Loucy (cell line): ENCODE measurements around the gene GRIN3B.

Experiments
- H2AFZ ChIP-seq: fragments of 200-600 bp; sonication (generic); 2 replicates; pipeline ENCODE4 v1.6.0; 2016; ENCODE audit warnings: antibody characterized with exemption, mild to moderate bottlenecking, low read length, moderate library complexity
- H3F3A ChIP-seq: fragments of 200-600 bp; 2 replicates; pipeline ENCODE4 v1.6.0; 2016; ENCODE audit warnings: antibody characterized with exemption, low read depth, mild to moderate bottlenecking
- H3K27me3 ChIP-seq: fragments of 200-600 bp; sonication (generic); 2 replicates; pipeline ENCODE4 v1.6.1; 2014; ENCODE audit warnings: low read length, mild to moderate bottlenecking; ENCODE audit not compliant: insufficient read depth, poor library complexity, severe bottlenecking
- H3K36me3 ChIP-seq: fragments of 200-600 bp; sonication (generic); 2 replicates; pipeline ENCODE4 v1.6.1; 2016; ENCODE audit warnings: low read length; ENCODE audit not compliant: insufficient read depth
- H3K4me1 ChIP-seq: fragments of 200-600 bp; sonication (generic); 2 replicates; pipeline ENCODE4 v1.5.1; 2014; ENCODE audit warnings: low read length, mild to moderate bottlenecking; ENCODE audit not compliant: insufficient read depth, poor library complexity, severe bottlenecking
- H3K4me2 ChIP-seq: fragments of 200-600 bp; sonication (generic); 2 replicates; pipeline ENCODE4 v1.6.0; 2014; ENCODE audit warnings: antibody characterized with exemption, low read length, low read depth, mild to moderate bottlenecking; ENCODE audit not compliant: poor library complexity, severe bottlenecking
- H3K4me3 ChIP-seq: fragments of 200-600 bp; sonication (generic); 2 replicates; pipeline ENCODE4 v1.5.1; 2014; ENCODE audit warnings: low read length, mild to moderate bottlenecking, mixed read lengths; ENCODE audit not compliant: poor library complexity, severe bottlenecking
- H3K79me2 ChIP-seq: fragments of 200-600 bp; sonication (generic); 2 replicates; pipeline ENCODE4 v1.6.1; 2014; ENCODE audit warnings: low read length; ENCODE audit not compliant: insufficient read depth
- H3K9ac ChIP-seq: fragments of 200-600 bp; sonication (generic); 2 replicates; pipeline ENCODE4 v1.6.0; 2014; ENCODE audit warnings: mild to moderate bottlenecking, low read depth, low read length, moderate library complexity; ENCODE audit not compliant: poor library complexity, severe bottlenecking
- H3K9me2 ChIP-seq: fragments of 200-600 bp; sonication (generic); replicated peaks from 2 replicates; pipeline ENCODE4 v1.6.1; 2016; ENCODE audit warnings: low read depth, low read length, mixed read lengths
- H3K9me3 ChIP-seq: fragments of 200-600 bp; sonication (generic); 2 replicates; pipeline ENCODE4 v1.6.1; 2014; ENCODE audit warnings: mild to moderate bottlenecking, antibody characterized with exemption, low read length, low read depth; ENCODE audit not compliant: insufficient read depth
- H4K20me1 ChIP-seq: fragments of 200-600 bp; sonication (generic); 2 replicates; pipeline ENCODE4 v1.6.0; 2014; ENCODE audit warnings: antibody characterized with exemption, low read length, mild to moderate bottlenecking; ENCODE audit not compliant: insufficient read depth, poor library complexity, severe bottlenecking
- EZH2phosphoT487 ChIP-seq: fragments of 200-600 bp; IDR thresholded peaks from 2 replicates; pipeline ENCODE4 v1.6.1; 2018; ENCODE audit warnings: antibody characterized with exemption, mild to moderate bottlenecking, moderate library complexity, borderline replicate concordance
- TF ChIP-seq, protein P1 (sequence below): fragments of 200-600 bp; sonication (generic); conservative IDR thresholded peaks from 2 replicates; pipeline ENCODE4 v1.5.1; 2014; ENCODE audit warnings: mild to moderate bottlenecking, antibody characterized with exemption, low read length

Gene GRIN3B

DNA sequence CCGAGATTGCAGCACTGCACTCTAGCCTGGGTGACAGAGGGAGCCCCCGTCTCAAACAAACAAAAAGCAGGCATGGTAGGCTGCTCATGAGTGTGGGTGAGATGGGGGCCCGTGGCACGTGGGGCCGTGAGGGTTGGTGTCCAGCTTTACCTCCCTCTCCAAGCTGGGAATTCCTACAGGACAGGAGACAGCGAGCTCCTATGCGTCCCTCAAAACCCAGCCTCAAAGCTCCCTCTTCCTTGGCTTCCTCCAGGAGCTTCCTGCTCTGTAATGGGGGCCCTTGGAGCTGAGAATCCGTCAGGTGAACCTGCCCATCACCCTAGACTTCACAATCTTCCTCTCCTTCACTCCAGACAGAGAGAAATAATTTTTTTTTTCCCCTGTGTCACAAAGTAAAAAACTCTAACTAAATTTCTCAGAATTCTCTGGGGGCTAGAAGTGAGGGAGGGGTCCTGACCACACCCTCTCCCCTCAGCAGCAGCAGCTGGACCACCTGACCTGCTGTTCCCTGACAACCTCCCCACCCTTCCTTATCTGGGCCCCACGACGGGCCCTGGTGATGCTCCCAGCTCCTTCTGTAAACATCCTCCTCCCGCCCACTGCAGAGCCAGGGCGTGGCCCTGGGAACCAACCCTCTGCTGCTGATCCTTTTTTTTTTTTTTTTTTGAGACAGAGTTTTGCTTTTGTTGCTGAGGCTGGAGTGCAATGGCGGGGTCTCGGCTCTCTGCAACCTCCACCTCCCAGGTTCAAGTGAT is 38.2 kb upstream of the GRIN3B start:
- Histone ChIP-seq H3K9me3 (no peaks in the 10 kb centered on the region), H3K9me2 (no peaks in the 10 kb centered on the region), H3K9ac (no peak overlapping the region), H3K79me2 (no peaks in the 10 kb centered on the region), H3K4me2 (no peak overlapping the region), H3K4me3 (no peak overlapping the region), H2AFZ (no peak overlapping the region), H3K36me3 (peaks cover 34% of the 10 kb centered on the region; the same call in 1 of the 2 replicates), H3K4me1 (no peaks in the 10 kb centered on the region), H4K20me1 (no peaks in the 10 kb centered on the region), H3K27me3 (no peaks in the 10 kb centered on the region), H3F3A (no peaks in the 10 kb centered on the region)
- TF ChIP-seq, protein P1, sequence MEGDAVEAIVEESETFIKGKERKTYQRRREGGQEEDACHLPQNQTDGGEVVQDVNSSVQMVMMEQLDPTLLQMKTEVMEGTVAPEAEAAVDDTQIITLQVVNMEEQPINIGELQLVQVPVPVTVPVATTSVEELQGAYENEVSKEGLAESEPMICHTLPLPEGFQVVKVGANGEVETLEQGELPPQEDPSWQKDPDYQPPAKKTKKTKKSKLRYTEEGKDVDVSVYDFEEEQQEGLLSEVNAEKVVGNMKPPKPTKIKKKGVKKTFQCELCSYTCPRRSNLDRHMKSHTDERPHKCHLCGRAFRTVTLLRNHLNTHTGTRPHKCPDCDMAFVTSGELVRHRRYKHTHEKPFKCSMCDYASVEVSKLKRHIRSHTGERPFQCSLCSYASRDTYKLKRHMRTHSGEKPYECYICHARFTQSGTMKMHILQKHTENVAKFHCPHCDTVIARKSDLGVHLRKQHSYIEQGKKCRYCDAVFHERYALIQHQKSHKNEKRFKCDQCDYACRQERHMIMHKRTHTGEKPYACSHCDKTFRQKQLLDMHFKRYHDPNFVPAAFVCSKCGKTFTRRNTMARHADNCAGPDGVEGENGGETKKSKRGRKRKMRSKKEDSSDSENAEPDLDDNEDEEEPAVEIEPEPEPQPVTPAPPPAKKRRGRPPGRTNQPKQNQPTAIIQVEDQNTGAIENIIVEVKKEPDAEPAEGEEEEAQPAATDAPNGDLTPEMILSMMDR = no peak
- no peak for TF ChIP-seq EZH2phosphoT487

DNA sequence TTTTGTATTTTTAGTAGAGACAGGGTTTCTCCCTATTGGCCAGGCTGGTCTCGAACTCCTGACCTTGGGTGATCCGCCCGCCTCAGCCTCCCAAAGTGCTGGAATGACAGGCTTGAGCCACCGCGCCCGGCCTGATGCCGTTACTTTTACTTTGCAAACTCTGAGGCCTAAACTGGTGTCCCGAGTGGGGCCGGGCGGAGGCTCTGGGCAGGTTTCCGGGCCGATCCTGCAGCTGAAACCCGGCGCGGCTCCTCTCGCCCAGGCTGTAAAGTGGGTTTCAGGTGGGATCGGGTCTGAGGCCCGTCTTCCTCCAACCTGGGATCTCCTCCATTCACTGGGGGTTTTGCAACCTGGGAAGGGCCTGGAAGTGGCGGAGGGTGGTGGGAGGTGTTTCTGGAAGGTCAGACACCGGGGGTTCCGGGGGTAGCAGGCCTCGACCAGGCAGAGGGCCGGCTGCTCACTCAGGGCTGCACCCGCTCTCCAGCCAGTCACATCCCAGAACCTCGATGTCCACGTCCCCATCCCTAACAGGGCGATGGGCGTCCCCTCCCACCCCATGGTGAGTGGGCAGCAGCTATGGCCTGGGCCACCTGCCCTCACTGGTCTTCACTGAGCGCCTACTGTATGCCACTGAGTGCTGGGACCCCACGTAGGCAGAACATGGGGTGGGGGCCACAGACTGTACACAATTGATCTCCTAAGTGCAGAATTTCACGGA is 37.4 kb upstream of the GRIN3B start:
- Histone ChIP-seq H3K4me2 (no peak overlapping the region), H2AFZ (no peak overlapping the region), H3K27me3 (no peaks in the 10 kb centered on the region), H3K9me2 (no peaks in the 10 kb centered on the region), H4K20me1 (no peaks in the 10 kb centered on the region), H3K4me3 (no peak overlapping the region), H3K79me2 (no peaks in the 10 kb centered on the region), H3K9ac (no peak overlapping the region), H3K9me3 (no peaks in the 10 kb centered on the region), H3F3A (no peaks in the 10 kb centered on the region), H3K4me1 (no peaks in the 10 kb centered on the region), H3K36me3 (peaks cover 39% of the 10 kb centered on the region; the same call in 1 of the 2 replicates)
- TF ChIP-seq, protein P1 = no peak
- no peak for TF ChIP-seq EZH2phosphoT487

DNA sequence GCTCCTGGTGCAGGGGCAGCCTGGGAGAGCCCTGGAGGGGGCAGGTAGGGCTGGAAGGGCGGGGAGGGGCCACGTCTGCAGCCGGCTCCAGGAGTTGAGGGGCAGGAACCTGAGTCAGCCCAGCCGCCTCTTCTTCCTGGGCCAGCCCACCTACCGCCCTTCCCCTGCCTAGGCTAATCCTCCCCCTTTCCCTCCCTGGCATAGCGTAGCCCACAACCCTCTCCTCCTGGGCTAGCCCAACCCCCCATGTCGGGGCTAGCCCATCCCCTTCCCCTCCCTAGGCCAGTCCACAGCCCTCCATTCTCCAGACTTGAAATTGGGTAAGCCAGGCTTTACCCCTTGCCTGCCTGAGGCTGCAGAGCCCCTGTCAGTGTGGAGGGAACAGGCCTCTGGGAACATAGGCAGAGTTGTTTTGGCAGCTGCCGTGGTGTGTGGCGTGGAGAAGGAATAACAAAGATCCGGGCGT is 36.7 kb upstream of the GRIN3B start:
- TF ChIP-seq, protein P1 = no peak
- TF ChIP-seq EZH2phosphoT487 = no peak
- H3K79me2 ChIP-seq = no peaks in the 10 kb centered on the region
- no peaks in the 10 kb centered on the region for H4K20me1 ChIP-seq
- H3K9ac ChIP-seq = no peak overlapping the region
- H3K27me3 ChIP-seq = no peaks in the 10 kb centered on the region
- H3K9me3 ChIP-seq = no peaks in the 10 kb centered on the region
- no peaks in the 10 kb centered on the region for H3K9me2 ChIP-seq
- no peak overlapping the region for H2AFZ ChIP-seq
- H3K4me3 ChIP-seq = no peak overlapping the region
- peaks cover 42% of the 10 kb centered on the region; the same call in 1 of the 2 replicates for H3K36me3 ChIP-seq
- H3K4me1 ChIP-seq = no peaks in the 10 kb centered on the region
- H3F3A ChIP-seq = no peaks in the 10 kb centered on the region
- no peak overlapping the region for H3K4me2 ChIP-seq
